Uterus (tissue), 4 donors: Measurements from ENCODE around the gene DRAM1. TPM values are rescaled to one million over a fixed set of nuclear protein-coding genes. Genes with fewer than 3 reads are reported as not detected.

Experiments used
- DNase-seq, 2 donors: peaks; one replicate each; pipeline ENCODE4 v3.0.0-alpha.2; 2019 to 2020
- H3K27ac ChIP-seq, 2 donors: fragments of 200-600 bp; sonication (generic); 1 replicate in 1 of 2; 2 replicates in 1 of 2; pipeline ENCODE4 v1.5.1; 2016 to 2018
- H3K27me3 ChIP-seq, 2 donors: fragments of 200-600 bp; sonication (generic); one replicate each; pipeline ENCODE4 v1.5.1; 2018 to 2019; ENCODE audit warnings: control low read depth in 1 of 2
- H3K36me3 ChIP-seq, 2 donors: fragments of 200-600 bp; sonication (generic); one replicate each; pipeline ENCODE4 v1.5.1; 2019; ENCODE audit warnings: control low read depth in 1 of 2
- H3K4me1 ChIP-seq, 2 donors: fragments of 200-600 bp; sonication (generic); one replicate each; pipeline ENCODE4 v1.5.1; 2018 to 2019; ENCODE audit warnings: control low read depth in 1 of 2
- H3K4me3 ChIP-seq, 2 donors: fragments of 200-600 bp; sonication (generic); 1 replicate in 1 of 2; 2 replicates in 1 of 2; pipeline ENCODE4 v1.5.1; 2018 to 2019; ENCODE audit warnings: mild to moderate bottlenecking in 1 of 2
- H3K9me3 ChIP-seq, 2 donors: fragments of 200-600 bp; sonication (generic); one replicate each; pipeline ENCODE4 v1.5.1; 2019; ENCODE audit warnings: control low read depth in 1 of 2
- CTCF ChIP-seq, 4 experiments: fragments of 200-600 bp in 2 of 4; fragments of 450-650 bp in 2 of 4; sonication (generic) in 2 of 4; IDR thresholded peaks; one replicate each; pipeline ENCODE4 v1.5.1; 2016 to 2019; ENCODE audit warnings: antibody characterized with exemption in 4 of 4, mild to moderate bottlenecking in 2 of 4, moderate library complexity in 1 of 4
- POLR2A ChIP-seq, 2 donors: fragments of 450-650 bp; IDR thresholded peaks; one replicate each; pipeline ENCODE4 v1.6.1; 2016; ENCODE audit warnings: antibody characterized with exemption in 2 of 2, mild to moderate bottlenecking in 1 of 2, moderate library complexity in 1 of 2
- intact Hi-C: fragments of 100-400 bp; cut with DNase I; formaldehyde crosslinking; loops from one replicate; pipeline ENCODE4 v1.15.1; 2023; ENCODE audit warnings: low total_unique reads
- total RNA-seq, 4 donors: library from RNA; depleted of rRNA in 3 of 4; stranded (reverse); fragments of >200 nt in 3 of 4; gene quantifications; one replicate each; pipeline versions ENCODE4 v1.1.0 to v1.2.4, GENCODE V29; 2014 to 2023
- donor health status: DM: yes; HTN: yes; CAD: no.

Gene DRAM1
- total RNA-seq, 4 donors from 2014 or later: 2.0 to 25.4 (median 9.9) TPM

- Histone ChIP-seq H3K4me3 (no peak overlapping the region), H3K27me3 (no peaks in the 10 kb centered on the region), H3K27ac (peak overlapping the region; percentile 1 to 8), H3K9me3 (no peaks in the 10 kb centered on the region), H3K4me1 (no peaks in the 10 kb centered on the region), H3K36me3 (no peaks in the 10 kb centered on the region)
- TF ChIP-seq CTCF (IDR thresholded peaks at IDR 0.05) (no peak), POLR2A (IDR thresholded peaks at IDR 0.05) (no peak)
- no peak for DNase-seq
- intact Hi-C loops: no loop called here
These were observed 49.7 kb downstream of the DRAM1 start for GRCh38 chr12:101927036-101927435.

- no peaks in the 10 kb centered on the region for H3K27me3 ChIP-seq
- DNase-seq: no peak
- no peak overlapping the region for H3K4me3 ChIP-seq
- intact Hi-C loops: no loop called here
- H3K27ac ChIP-seq: peak overlapping the region; percentile 6 to 12
- no peaks in the 10 kb centered on the region for H3K36me3 ChIP-seq
- H3K9me3 ChIP-seq: no peaks in the 10 kb centered on the region
- TF ChIP-seq POLR2A (IDR thresholded peaks at IDR 0.05) (no peak), CTCF (IDR thresholded peaks at IDR 0.05) (no peak)
- no peaks in the 10 kb centered on the region for H3K4me1 ChIP-seq
These were observed 50.6 kb downstream of the DRAM1 start for GRCh38 chr12:101927999-101928398.

- Histone ChIP-seq H3K4me3 (no peak overlapping the region), H3K9me3 (no peaks in the 10 kb centered on the region), H3K27ac (peak overlapping the region in 1 of 2 donors; percentile 6), H3K4me1 (no peaks in the 10 kb centered on the region), H3K27me3 (no peaks in the 10 kb centered on the region), H3K36me3 (no peaks in the 10 kb centered on the region)
- TF ChIP-seq POLR2A (IDR thresholded peaks at IDR 0.05): no peak
- no peak for TF ChIP-seq CTCF (IDR thresholded peaks at IDR 0.05)
- intact Hi-C loops: no loop called here
- DNase-seq: no peak
These were observed 51.2 kb downstream of the DRAM1 start for GRCh38 chr12:101928556-101928955.

- TF ChIP-seq CTCF (IDR thresholded peaks at IDR 0.05): no peak
- no peak for TF ChIP-seq POLR2A (IDR thresholded peaks at IDR 0.05)
- intact Hi-C loops: no loop called here
- Histone ChIP-seq H3K9me3 (no peaks in the 10 kb centered on the region), H3K27ac (no peak overlapping the region), H3K36me3 (no peaks in the 10 kb centered on the region), H3K4me1 (no peaks in the 10 kb centered on the region), H3K27me3 (no peaks in the 10 kb centered on the region), H3K4me3 (no peak overlapping the region)
- DNase-seq: no peak
These were observed 52.1 kb downstream of the DRAM1 start for GRCh38 chr12:101929365-101930041.

GRCh38 chr12:101931498-101932326, 54.3 kb downstream of the DRAM1 start:
- DNase-seq: no peak
- no peak for TF ChIP-seq CTCF (IDR thresholded peaks at IDR 0.05)
- TF ChIP-seq POLR2A (IDR thresholded peaks at IDR 0.05): no peak
- Histone ChIP-seq H3K4me1 (no peaks in the 10 kb centered on the region), H3K4me3 (no peak overlapping the region), H3K27ac (no peak overlapping the region), H3K36me3 (no peaks in the 10 kb centered on the region), H3K9me3 (no peaks in the 10 kb centered on the region), H3K27me3 (no peaks in the 10 kb centered on the region)
- intact Hi-C loops: no loop called here
